Keratinocyte (primary cell): ENCODE results near the gene TTC21B. TPM values are rescaled to one million over a fixed set of nuclear protein-coding genes. Genes with fewer than 3 reads are reported as not detected.

Experiments used
- DNase-seq: peaks from one replicate; pipeline ENCODE4 v3.0.0-alpha.2; 2011; ENCODE audit warnings: low read depth, missing footprints, low spot score
- FAIRE-seq: peaks from 2 replicates; lab custom pipeline; 2011; peaks lifted over from hg19 to GRCh38; lab: Jason Lieb, UNC
- H2AFZ ChIP-seq: 2 replicates; pipeline ENCODE4 v1.6.0; 2012; ENCODE audit warnings: low read length, control low read depth, inconsistent platforms; ENCODE audit not compliant: control insufficient read depth
- H3K27ac ChIP-seq: 2 replicates; pipeline ENCODE4 v1.5.1; 2011; ENCODE audit warnings: low read length; ENCODE audit not compliant: control insufficient read depth, insufficient read depth
- H3K27me3 ChIP-seq: 3 replicates; pipeline ENCODE4 v1.6.0; 2011; ENCODE audit warnings: low read length; ENCODE audit not compliant: control insufficient read depth, insufficient read depth; ENCODE audit errors: extremely low read depth
- H3K36me3 ChIP-seq, 2 experiments: 2 replicates in 1 of 2; 3 replicates in 1 of 2; pipeline ENCODE4 v1.5.1; 2011; ENCODE audit warnings: low read length in 2 of 2, mild to moderate bottlenecking in 1 of 2; ENCODE audit not compliant: control insufficient read depth in 2 of 2, insufficient read depth in 2 of 2; ENCODE audit errors: extremely low read depth in 1 of 2
- H3K4me1 ChIP-seq: 3 replicates; pipeline ENCODE4 v1.5.1; 2011; ENCODE audit warnings: low read length; ENCODE audit not compliant: control insufficient read depth, insufficient read depth; ENCODE audit errors: extremely low read depth
- H3K4me2 ChIP-seq: 3 replicates; pipeline ENCODE4 v1.6.0; 2011; ENCODE audit warnings: low read depth, low read length; ENCODE audit not compliant: control insufficient read depth, insufficient read depth; ENCODE audit errors: extremely low read depth
- H3K4me3 ChIP-seq, 3 experiments: fragments of 200-600 bp in 1 of 3; sonication (generic) in 1 of 3; 2 replicates in 2 of 3; 3 replicates in 1 of 3; pipeline ENCODE4 v1.5.1; 2011 to 2016; ENCODE audit warnings: low read length in 3 of 3, mild to moderate bottlenecking in 3 of 3, control low read depth in 2 of 3, inconsistent platforms in 1 of 3, low read depth in 1 of 3, mixed read lengths in 1 of 3, mixed run types in 1 of 3, moderate library complexity in 1 of 3; ENCODE audit not compliant: control insufficient read depth in 2 of 3, insufficient read depth in 2 of 3; ENCODE audit errors: extremely low read depth in 1 of 3
- H3K79me2 ChIP-seq: 2 replicates; pipeline ENCODE4 v1.6.0; 2012; ENCODE audit warnings: low read length; ENCODE audit not compliant: control insufficient read depth, insufficient read depth
- H3K9ac ChIP-seq: 3 replicates; pipeline ENCODE4 v1.6.0; 2011; ENCODE audit warnings: low read length; ENCODE audit not compliant: control insufficient read depth, insufficient read depth; ENCODE audit errors: extremely low read depth
- H3K9me1 ChIP-seq: 3 replicates; pipeline ENCODE4 v1.6.0; 2011; ENCODE audit warnings: low read length; ENCODE audit not compliant: control insufficient read depth, insufficient read depth; ENCODE audit errors: extremely low read depth
- H3K9me3 ChIP-seq: 2 replicates; pipeline ENCODE4 v1.5.1; 2012; ENCODE audit warnings: low read depth, low read length; ENCODE audit not compliant: control insufficient read depth
- H4K20me1 ChIP-seq: 3 replicates; pipeline ENCODE4 v1.6.0; 2011; ENCODE audit warnings: low read length; ENCODE audit not compliant: control insufficient read depth, insufficient read depth; ENCODE audit errors: extremely low read depth
- EZH2 ChIP-seq: IDR thresholded peaks from one replicate; pipeline ENCODE4 v1.6.1; 2012; ENCODE audit warnings: inconsistent platforms, mild to moderate bottlenecking, low read length, moderate library complexity
- dilution Hi-C: fragments of 300-500 bp; cut with MboI; formaldehyde crosslinking; loops from one replicate; pipeline ENCODE4 v1.7.0; 2020; ENCODE audit warnings: low sequenced_read_pairs; ENCODE audit not compliant: extremely low pct_ligation_motif_present
- polyA minus RNA-seq, 3 experiments: library from RNA; depleted of rRNA, polyadenylated mRNA; stranded (reverse); fragments of >200 nt; gene quantifications; 1 replicate in 1 of 3; 2 replicates in 1 of 3; 3 replicates in 1 of 3; pipeline ENCODE4 v1.2.3, GENCODE V29; 2011
- polyA plus RNA-seq, 5 experiments: library from polyadenylated mRNA; depleted of rRNA in 3 of 5; stranded (reverse) in 3 of 5; stranded (forward) in 1 of 5; unstranded in 1 of 5; fragments of >200 nt; gene quantifications; 1 replicate in 1 of 5; 2 replicates in 3 of 5; 3 replicates in 1 of 5; pipeline versions ENCODE4 v1.2.1 to v1.2.3, GENCODE V29; 2011 to 2012; ENCODE audit warnings: missing spikeins in 2 of 5, low read depth in 1 of 5, low replicate concordance in 1 of 5
- TF ChIP-seq, protein P1 (sequence below), 3 experiments: IDR thresholded peaks in 1 of 3; conservative IDR thresholded peaks in 1 of 3; optimal IDR thresholded peaks in 1 of 3; 2 replicates in 2 of 3; 3 replicates in 1 of 3; pipeline versions ENCODE3 to v1.5.1; 2011; ENCODE audit warnings: low read length in 3 of 3, mild to moderate bottlenecking in 3 of 3, moderate library complexity in 2 of 3, control low read depth in 1 of 3, inconsistent platforms in 1 of 3; ENCODE audit not compliant: insufficient read depth in 2 of 3; ENCODE audit errors: extremely low read depth in 1 of 3

TTC21B gene
- polyA plus RNA-seq, result 4.5 to 8.0 TPM (median 6.6 TPM) in 3 replicates
- polyA plus RNA-seq (2011; ENCODE audit: low read depth), result 5.9 TPM
- polyA plus RNA-seq (2011; cell fraction: cytosol; rRNA removed), result 1.6 and 2.5 TPM in 2 replicates
- 13.4 and 15.8 TPM in 2 replicates for polyA plus RNA-seq (2011; cell fraction: nucleus; rRNA removed)
- polyA plus RNA-seq (2012; ENCODE audit: low replicate concordance), result 1.8 and 3.3 TPM in 2 replicates
- polyA minus RNA-seq, result 1.3 to 15.3 TPM (median 10.1 TPM) in 3 replicates
- 2.7 TPM for polyA minus RNA-seq (2011; cell fraction: cytosol; rRNA and poly(A)+ RNA removed)
- 9.2 and 24.4 TPM in 2 replicates for polyA minus RNA-seq (2011; cell fraction: nucleus; rRNA and poly(A)+ RNA removed)

DNA sequence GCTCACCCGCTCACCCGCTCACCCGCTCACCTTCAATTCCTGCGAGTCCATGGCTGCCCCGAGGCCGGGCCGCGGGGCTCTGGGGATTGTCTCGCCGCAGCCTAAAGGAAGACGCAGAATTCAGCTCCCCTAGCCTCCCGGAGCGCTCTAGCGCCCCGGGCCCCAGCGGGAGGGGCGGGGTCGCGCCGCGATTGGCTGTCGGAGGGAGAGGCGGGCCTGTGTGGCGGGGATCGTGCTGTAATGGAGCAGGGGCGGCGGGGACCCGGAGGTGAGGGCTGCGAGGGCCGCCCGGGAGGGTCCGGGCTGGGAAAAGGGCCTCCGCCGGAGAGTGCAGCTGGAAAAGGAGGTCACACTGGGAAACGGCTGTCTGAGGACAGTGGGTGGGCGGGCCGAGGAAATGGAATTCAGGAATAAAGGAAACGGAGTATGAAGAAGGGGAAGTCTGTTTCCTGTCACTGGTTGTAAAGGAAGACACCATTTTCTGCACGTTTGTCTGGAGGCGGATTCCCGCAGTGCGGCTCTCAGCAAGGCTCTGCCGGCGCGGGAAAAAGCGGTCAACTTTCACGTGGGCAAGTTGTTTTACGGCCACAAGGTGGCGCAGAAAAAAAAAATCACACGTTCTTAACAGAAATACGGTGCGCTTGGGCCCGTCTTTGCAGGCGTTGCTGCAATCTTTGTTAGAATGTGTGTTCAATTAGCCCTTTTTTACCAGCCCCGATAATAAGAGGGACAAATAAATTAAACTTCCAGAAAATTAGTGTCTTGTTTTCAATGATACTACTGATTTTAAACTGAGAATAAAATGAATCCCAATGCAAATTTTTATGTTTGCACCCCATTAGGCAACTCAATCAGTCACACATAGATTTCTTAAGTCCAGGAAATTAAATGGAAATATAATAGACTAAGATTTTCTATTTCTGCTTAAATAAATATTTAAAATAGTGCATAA is at the start of gene TTC21B:
Gene TTC21B (minus strand): TSS at position 122 of the 952 bp plus-strand sequence. CDS start 71 bp downstream, at position 51.
- Histone ChIP-seq H3K36me3 (no peaks in the 10 kb centered on the region), H3K4me3 (peak within 1 kb of the TSS; percentile 65 to 89 (median 78)), H3K79me2 (peaks cover 16% of the 10 kb centered on the region), H3K4me2 (peak within 1 kb of the TSS; percentile 89), H4K20me1 (no peaks in the 10 kb centered on the region), H3K27me3 (no peaks in the 10 kb centered on the region), H3K9me1 (no peaks in the 10 kb centered on the region), H3K27ac (peak within 1 kb of the TSS; percentile 86), H3K9me3 (no peaks in the 10 kb centered on the region), H3K9ac (peak within 1 kb of the TSS; percentile 87), H2AFZ (peak within 1 kb of the TSS; percentile 97), H3K4me1 (peaks cover 16% of the 10 kb centered on the region)
- FAIRE-seq (peak; percentile 44), DNase-seq (peak; percentile 30)
- dilution Hi-C loops, result no loop called here
- TF ChIP-seq EZH2, result no peak
- TF ChIP-seq, protein P1, sequence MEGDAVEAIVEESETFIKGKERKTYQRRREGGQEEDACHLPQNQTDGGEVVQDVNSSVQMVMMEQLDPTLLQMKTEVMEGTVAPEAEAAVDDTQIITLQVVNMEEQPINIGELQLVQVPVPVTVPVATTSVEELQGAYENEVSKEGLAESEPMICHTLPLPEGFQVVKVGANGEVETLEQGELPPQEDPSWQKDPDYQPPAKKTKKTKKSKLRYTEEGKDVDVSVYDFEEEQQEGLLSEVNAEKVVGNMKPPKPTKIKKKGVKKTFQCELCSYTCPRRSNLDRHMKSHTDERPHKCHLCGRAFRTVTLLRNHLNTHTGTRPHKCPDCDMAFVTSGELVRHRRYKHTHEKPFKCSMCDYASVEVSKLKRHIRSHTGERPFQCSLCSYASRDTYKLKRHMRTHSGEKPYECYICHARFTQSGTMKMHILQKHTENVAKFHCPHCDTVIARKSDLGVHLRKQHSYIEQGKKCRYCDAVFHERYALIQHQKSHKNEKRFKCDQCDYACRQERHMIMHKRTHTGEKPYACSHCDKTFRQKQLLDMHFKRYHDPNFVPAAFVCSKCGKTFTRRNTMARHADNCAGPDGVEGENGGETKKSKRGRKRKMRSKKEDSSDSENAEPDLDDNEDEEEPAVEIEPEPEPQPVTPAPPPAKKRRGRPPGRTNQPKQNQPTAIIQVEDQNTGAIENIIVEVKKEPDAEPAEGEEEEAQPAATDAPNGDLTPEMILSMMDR (optimal IDR thresholded peaks at IDR 0.05 in 1 of 3, IDR thresholded peaks at IDR 0.05 in 1 of 3, conservative IDR thresholded peaks at IDR 0.05 in 1 of 3; ENCODE audit: extremely low read depth in 1 of 3, insufficient read depth in 2 of 3, low read length in 3 of 3), result peak; percentile 67 to 72 (median 72)

DNA sequence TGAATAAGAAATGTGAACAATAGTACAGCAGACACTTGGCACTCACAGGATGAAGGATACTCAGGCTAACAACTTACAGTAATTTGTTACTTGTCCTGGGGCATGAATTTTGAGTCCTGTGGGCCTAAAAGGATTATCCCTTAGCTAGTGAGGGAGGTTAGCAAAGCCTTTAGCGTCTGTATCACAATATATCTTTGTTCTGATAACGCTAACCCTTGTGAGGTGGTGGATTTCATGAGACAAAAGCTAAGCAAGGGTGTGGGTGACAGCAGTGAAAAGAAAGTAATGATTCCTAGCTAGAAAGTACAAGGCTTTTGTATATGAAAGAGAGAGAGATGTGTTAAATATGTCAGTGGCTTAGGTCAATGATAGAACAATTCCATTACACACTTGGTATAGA is 46.8 kb upstream of the TTC21B start:
- no peaks in the 10 kb centered on the region for H3K27me3 ChIP-seq
- no peaks in the 10 kb centered on the region for H3K36me3 ChIP-seq
- no peaks in the 10 kb centered on the region for H3K4me1 ChIP-seq
- dilution Hi-C loops, result no loop called here
- DNase-seq, result no peak
- no peaks in the 10 kb centered on the region for H3K9me1 ChIP-seq
- no peaks in the 10 kb centered on the region for H3K9me3 ChIP-seq
- no peak for FAIRE-seq
- H4K20me1 ChIP-seq, result no peaks in the 10 kb centered on the region
- H3K4me3 ChIP-seq, result no peak overlapping the region
- no peak overlapping the region for H3K9ac ChIP-seq
- no peak for TF ChIP-seq EZH2
- TF ChIP-seq, protein P1 (optimal IDR thresholded peaks at IDR 0.05 in 1 of 3, IDR thresholded peaks at IDR 0.05 in 1 of 3, conservative IDR thresholded peaks at IDR 0.05 in 1 of 3; ENCODE audit: extremely low read depth in 1 of 3, insufficient read depth in 2 of 3, low read length in 3 of 3), result no peak
- no peaks in the 10 kb centered on the region for H3K79me2 ChIP-seq
- H3K4me2 ChIP-seq, result no peak overlapping the region
- no peak overlapping the region for H3K27ac ChIP-seq
- H2AFZ ChIP-seq, result no peak overlapping the region
